Measurements from ENCODE around the gene WASF1. TPM values are rescaled to one million over a fixed set of nuclear protein-coding genes. Genes with fewer than 3 reads are reported as not detected.

The WASF1 gene
- total and polyA plus RNA-seq, 2 donors from 2014 or later, result 6.5 to 9.7 TPM

GRCh38 chr6:110217266-110217665 lies 37.8 kb upstream of the WASF1 start:
- Histone ChIP-seq H3K9ac (ENCODE audit: low read length in 3 of 3) (no peak overlapping the region), H3K4me3 (ENCODE audit: low read length in 3 of 3) (no peak overlapping the region), H3K4me1 (ENCODE audit: control insufficient read depth in 2 of 3, insufficient read depth in 2 of 3, low read depth in 1 of 3, low read length in 3 of 3) (no peaks in the 10 kb centered on the region), H3K36me3 (ENCODE audit: control insufficient read depth in 2 of 3, insufficient read depth in 3 of 3, low read length in 3 of 3) (peaks cover 6 to 36% (median 19%) of the 10 kb centered on the region in 3 donors), H3K27me3 (ENCODE audit: control insufficient read depth, insufficient read depth, low read length) (no peaks in the 10 kb centered on the region), H3K9me3 (ENCODE audit: control insufficient read depth in 2 of 3, insufficient read depth in 1 of 3, low read length in 3 of 3) (no peaks in the 10 kb centered on the region), H3K27ac (ENCODE audit: low read depth in 2 of 2, low read length in 2 of 2) (no peak overlapping the region)
- DNase-seq (no peak), FAIRE-seq (no peak)
- intact Hi-C loops (cut with DNase I), result no loop called here
- TF ChIP-seq CTCF (IDR thresholded peaks at IDR 0.05; ENCODE audit: borderline replicate concordance, extremely low read depth, insufficient read depth), result no peak

- H3K9ac ChIP-seq (ENCODE audit: low read length in 3 of 3), result no peak overlapping the region
- DNase-seq, result no peak
- no peaks in the 10 kb centered on the region for H3K9me3 ChIP-seq (ENCODE audit: control insufficient read depth in 2 of 3, insufficient read depth in 1 of 3, low read length in 3 of 3)
- H3K36me3 ChIP-seq (ENCODE audit: control insufficient read depth in 2 of 3, insufficient read depth in 3 of 3, low read length in 3 of 3), result peaks cover 9 to 44% (median 22%) of the 10 kb centered on the region in 3 donors
- TF ChIP-seq CTCF (IDR thresholded peaks at IDR 0.05; ENCODE audit: borderline replicate concordance, extremely low read depth, insufficient read depth), result no peak
- intact Hi-C loops (cut with DNase I), result no loop called here
- no peak for FAIRE-seq
- H3K27me3 ChIP-seq (ENCODE audit: control insufficient read depth, insufficient read depth, low read length), result no peaks in the 10 kb centered on the region
- H3K4me1 ChIP-seq (ENCODE audit: control insufficient read depth in 2 of 3, insufficient read depth in 2 of 3, low read depth in 1 of 3, low read length in 3 of 3), result no peaks in the 10 kb centered on the region
- no peak overlapping the region for H3K4me3 ChIP-seq (ENCODE audit: low read length in 3 of 3)
- H3K27ac ChIP-seq (ENCODE audit: low read depth in 2 of 2, low read length in 2 of 2), result no peak overlapping the region
Observed at GRCh38 chr6:110216140-110216539, 36.7 kb upstream of the WASF1 start.

- FAIRE-seq (no peak), DNase-seq (peak in 1 of 5 donors; percentile 29)
- Histone ChIP-seq H3K4me3 (ENCODE audit: low read length in 3 of 3) (no peak overlapping the region), H3K27me3 (ENCODE audit: control insufficient read depth, insufficient read depth, low read length) (no peaks in the 10 kb centered on the region), H3K4me1 (ENCODE audit: control insufficient read depth in 2 of 3, insufficient read depth in 2 of 3, low read depth in 1 of 3, low read length in 3 of 3) (no peaks in the 10 kb centered on the region), H3K9ac (ENCODE audit: low read length in 3 of 3) (no peak overlapping the region), H3K27ac (ENCODE audit: low read depth in 2 of 2, low read length in 2 of 2) (no peak overlapping the region), H3K36me3 (ENCODE audit: control insufficient read depth in 2 of 3, insufficient read depth in 3 of 3, low read length in 3 of 3) (peaks cover 9 to 35% (median 19%) of the 10 kb centered on the region in 3 donors), H3K9me3 (ENCODE audit: control insufficient read depth in 2 of 3, insufficient read depth in 1 of 3, low read length in 3 of 3) (no peaks in the 10 kb centered on the region)
- intact Hi-C loops (cut with DNase I), result no loop called here
- no peak for TF ChIP-seq CTCF (IDR thresholded peaks at IDR 0.05; ENCODE audit: borderline replicate concordance, extremely low read depth, insufficient read depth)
Observed at GRCh38 chr6:110214338-110214737, 34.9 kb upstream of the WASF1 start.

- no peaks in the 10 kb centered on the region for H3K27me3 ChIP-seq (ENCODE audit: control insufficient read depth, insufficient read depth, low read length)
- intact Hi-C loops (cut with DNase I), result no loop called here
- no peak overlapping the region for H3K9ac ChIP-seq (ENCODE audit: low read length in 3 of 3)
- DNase-seq, result no peak
- no peak for FAIRE-seq
- no peaks in the 10 kb centered on the region for H3K9me3 ChIP-seq (ENCODE audit: control insufficient read depth in 2 of 3, insufficient read depth in 1 of 3, low read length in 3 of 3)
- no peaks in the 10 kb centered on the region for H3K4me1 ChIP-seq (ENCODE audit: control insufficient read depth in 2 of 3, insufficient read depth in 2 of 3, low read depth in 1 of 3, low read length in 3 of 3)
- H3K27ac ChIP-seq (ENCODE audit: low read depth in 2 of 2, low read length in 2 of 2), result no peak overlapping the region
- no peak for TF ChIP-seq CTCF (IDR thresholded peaks at IDR 0.05; ENCODE audit: borderline replicate concordance, extremely low read depth, insufficient read depth)
- H3K4me3 ChIP-seq (ENCODE audit: low read length in 3 of 3), result no peak overlapping the region
- H3K36me3 ChIP-seq (ENCODE audit: control insufficient read depth in 2 of 3, insufficient read depth in 3 of 3, low read length in 3 of 3), result peaks cover 9 to 30% (median 21%) of the 10 kb centered on the region in 3 donors
Observed at GRCh38 chr6:110211753-110212152, 32.3 kb upstream of the WASF1 start.
